Endothelial cell (in vitro differentiated cells): Measurements from ENCODE around the gene GRIK3. TPM values are rescaled to one million over a fixed set of nuclear protein-coding genes. Genes with fewer than 3 reads are reported as not detected.

Source experiments
- DNase-seq: peaks from one replicate; pipeline ENCODE4 v3.0.0; 2021; ENCODE audit warnings: low spot score
- H3K27ac Mint-ChIP-seq: one replicate; pipeline ENCODE4 v1.8.0; 2021; ENCODE audit warnings: mixed read lengths, inconsistent platforms; ENCODE audit not compliant: unreplicated experiment
- H3K27me3 Mint-ChIP-seq: one replicate; pipeline ENCODE4 v1.8.0; 2021; ENCODE audit warnings: mild to moderate bottlenecking, moderate library complexity, mixed read lengths, inconsistent platforms; ENCODE audit not compliant: unreplicated experiment
- H3K36me3 Mint-ChIP-seq: one replicate; pipeline ENCODE4 v1.8.0; 2021; ENCODE audit warnings: mild to moderate bottlenecking, low read depth, mixed read lengths, inconsistent platforms; ENCODE audit not compliant: unreplicated experiment
- H3K4me1 Mint-ChIP-seq: one replicate; pipeline ENCODE4 v1.8.0; 2021; ENCODE audit warnings: mild to moderate bottlenecking, mixed read lengths, inconsistent platforms; ENCODE audit not compliant: unreplicated experiment
- H3K4me3 Mint-ChIP-seq: one replicate; pipeline ENCODE4 v1.8.0; 2021; ENCODE audit warnings: mild to moderate bottlenecking, mixed read lengths, inconsistent platforms; ENCODE audit not compliant: unreplicated experiment
- H3K9me3 Mint-ChIP-seq: one replicate; pipeline ENCODE4 v1.8.0; 2021; ENCODE audit warnings: mixed read lengths, inconsistent platforms; ENCODE audit not compliant: unreplicated experiment
- total RNA-seq: library from RNA; stranded (reverse); fragmentation: NEBNext Ultra II Directional; extraction: Animal tissue kit (Norgen Biotek cat#: 25700); gene quantifications from one replicate; pipeline ENCODE4 v1.2.1, GENCODE V29; 2021; ENCODE audit not compliant: unreplicated experiment
- TF ChIP-seq, protein P1 (sequence below): fragments of 200-600 bp; sonication (generic); IDR thresholded peaks from one replicate; pipeline ENCODE4 v1.5.0; 2021; ENCODE audit warnings: antibody characterized with exemption; ENCODE audit not compliant: unreplicated experiment

Gene GRIK3
- total RNA-seq, 1 donor from 2014 or later: 0.05 TPM

DNA sequence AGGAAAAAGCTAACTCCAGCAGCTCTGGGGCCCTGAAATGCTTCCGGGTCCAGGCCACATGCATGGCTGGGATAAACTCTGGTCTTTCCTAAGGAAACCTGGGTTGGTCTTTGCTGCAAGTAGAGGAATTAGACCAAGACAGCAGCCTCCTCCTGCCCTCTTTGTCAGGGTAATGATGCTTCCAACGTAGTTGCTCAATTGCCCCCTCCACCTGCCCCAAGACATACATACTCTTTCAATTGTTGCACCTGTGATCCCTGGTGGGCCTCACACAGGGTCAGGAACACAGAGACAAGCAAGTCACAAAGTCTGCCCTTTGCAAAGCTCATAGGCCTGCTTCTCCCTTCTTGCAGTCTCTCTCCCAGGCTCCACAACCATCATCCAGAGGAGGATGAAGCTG is 41.9 kb upstream of the GRIK3 start:
- no peak overlapping the region for H3K27ac Mint-ChIP-seq
- no peaks in the 10 kb centered on the region for H3K36me3 Mint-ChIP-seq

DNA sequence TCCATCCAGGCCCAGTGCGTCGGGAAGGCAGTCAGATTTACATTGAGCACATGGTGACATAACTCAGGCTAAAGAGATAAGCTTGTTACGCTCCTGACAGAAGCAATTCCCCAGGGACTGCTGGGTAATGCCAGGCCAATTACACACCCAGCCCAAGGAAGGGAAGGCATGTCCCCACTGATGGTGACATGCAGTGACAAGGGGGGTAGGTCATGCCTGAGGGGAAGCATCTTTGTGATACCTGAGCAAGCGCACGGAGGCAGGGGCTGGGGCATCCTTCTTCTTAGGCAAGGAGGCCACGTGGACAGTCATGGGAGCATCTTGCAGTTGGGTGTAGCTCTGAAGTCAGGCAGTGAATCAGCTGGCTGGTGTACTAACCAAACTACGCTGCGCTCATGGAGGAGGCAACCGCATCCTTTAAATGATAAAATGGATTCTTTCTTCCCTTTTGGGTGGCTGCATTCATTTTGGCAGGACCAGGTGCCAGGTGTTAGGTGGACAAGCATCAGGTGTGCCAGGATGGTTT is 39.6 kb upstream of the GRIK3 start:
- H3K27ac Mint-ChIP-seq: no peak overlapping the region
- no peak overlapping the region for H3K4me3 Mint-ChIP-seq
- peaks cover 7% of the 10 kb centered on the region for H3K27me3 Mint-ChIP-seq
- H3K4me1 Mint-ChIP-seq: no peaks in the 10 kb centered on the region
- DNase-seq: no peak
- TF ChIP-seq, protein P1, sequence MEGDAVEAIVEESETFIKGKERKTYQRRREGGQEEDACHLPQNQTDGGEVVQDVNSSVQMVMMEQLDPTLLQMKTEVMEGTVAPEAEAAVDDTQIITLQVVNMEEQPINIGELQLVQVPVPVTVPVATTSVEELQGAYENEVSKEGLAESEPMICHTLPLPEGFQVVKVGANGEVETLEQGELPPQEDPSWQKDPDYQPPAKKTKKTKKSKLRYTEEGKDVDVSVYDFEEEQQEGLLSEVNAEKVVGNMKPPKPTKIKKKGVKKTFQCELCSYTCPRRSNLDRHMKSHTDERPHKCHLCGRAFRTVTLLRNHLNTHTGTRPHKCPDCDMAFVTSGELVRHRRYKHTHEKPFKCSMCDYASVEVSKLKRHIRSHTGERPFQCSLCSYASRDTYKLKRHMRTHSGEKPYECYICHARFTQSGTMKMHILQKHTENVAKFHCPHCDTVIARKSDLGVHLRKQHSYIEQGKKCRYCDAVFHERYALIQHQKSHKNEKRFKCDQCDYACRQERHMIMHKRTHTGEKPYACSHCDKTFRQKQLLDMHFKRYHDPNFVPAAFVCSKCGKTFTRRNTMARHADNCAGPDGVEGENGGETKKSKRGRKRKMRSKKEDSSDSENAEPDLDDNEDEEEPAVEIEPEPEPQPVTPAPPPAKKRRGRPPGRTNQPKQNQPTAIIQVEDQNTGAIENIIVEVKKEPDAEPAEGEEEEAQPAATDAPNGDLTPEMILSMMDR: no peak
- H3K36me3 Mint-ChIP-seq: no peaks in the 10 kb centered on the region
- H3K9me3 Mint-ChIP-seq: no peaks in the 10 kb centered on the region

More for the DNA sequence above, 41.9 kb upstream of the GRIK3 start:
- Mint-ChIP-seq H3K9me3 (no peaks in the 10 kb centered on the region), H3K4me1 (no peaks in the 10 kb centered on the region), H3K4me3 (no peak overlapping the region), H3K27me3 (peaks cover 7% of the 10 kb centered on the region)
- TF ChIP-seq, protein P1: no peak
- no peak for DNase-seq

DNA sequence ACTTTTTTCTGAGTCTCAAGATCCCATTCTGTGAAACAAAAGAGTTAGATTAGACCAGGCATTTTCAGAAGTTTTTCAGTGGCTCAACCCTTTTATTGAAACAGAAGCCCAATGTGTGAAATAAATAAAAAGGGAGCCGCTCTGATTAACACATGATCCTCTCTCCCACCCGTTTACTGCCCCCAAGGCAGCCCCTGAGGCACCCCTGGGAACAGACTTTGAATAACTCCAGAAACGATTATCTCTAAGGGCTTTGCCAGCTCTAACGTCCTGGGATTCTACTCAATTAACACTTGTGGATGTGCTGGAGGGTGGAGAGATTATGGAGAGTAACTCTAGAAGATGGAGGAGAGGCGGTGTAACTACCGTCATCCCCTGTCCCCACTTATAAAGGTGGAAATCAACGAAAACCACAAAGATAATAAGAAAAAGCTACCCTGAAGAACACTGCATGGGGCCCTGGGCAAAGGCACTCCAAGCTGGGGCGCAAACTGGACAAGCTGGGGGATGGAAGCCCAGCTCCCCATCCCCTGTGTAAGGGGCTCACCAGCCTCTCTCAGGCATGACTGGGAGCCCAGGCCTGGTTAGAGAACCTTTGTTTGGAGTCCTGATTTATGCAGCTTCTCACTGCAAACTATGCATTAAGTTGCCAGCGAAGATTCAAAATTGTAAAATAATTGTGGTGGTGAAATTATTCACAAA is 39.0 kb upstream of the GRIK3 start:
- H3K36me3 Mint-ChIP-seq: no peaks in the 10 kb centered on the region
- peaks cover 7% of the 10 kb centered on the region for H3K27me3 Mint-ChIP-seq
- TF ChIP-seq, protein P1: no peak
- H3K27ac Mint-ChIP-seq: no peak overlapping the region
- no peaks in the 10 kb centered on the region for H3K9me3 Mint-ChIP-seq
- DNase-seq: no peak
- no peak overlapping the region for H3K4me3 Mint-ChIP-seq
- H3K4me1 Mint-ChIP-seq: no peaks in the 10 kb centered on the region

DNA sequence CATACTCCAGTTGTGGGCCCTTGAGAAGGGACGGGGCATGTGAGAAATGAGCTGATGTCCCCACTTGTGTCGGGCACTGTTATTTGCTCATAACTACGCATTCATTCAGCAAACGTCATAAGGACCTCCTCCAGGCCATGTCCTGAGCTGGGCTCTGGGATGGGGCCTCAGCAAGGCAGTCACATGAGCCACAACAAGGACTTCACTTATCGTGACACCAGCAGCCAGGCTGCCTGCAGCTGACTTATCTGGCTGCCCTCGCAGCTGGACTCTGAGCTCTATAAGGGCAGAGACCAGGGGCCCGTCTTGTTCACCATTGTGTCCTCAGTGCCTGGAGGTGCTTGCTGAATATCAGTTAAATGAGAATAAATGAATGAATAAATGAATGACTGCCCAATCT is 37.5 kb upstream of the GRIK3 start:
- Mint-ChIP-seq H3K9me3 (no peaks in the 10 kb centered on the region), H3K4me1 (peaks cover 10% of the 10 kb centered on the region), H3K27ac (no peak overlapping the region), H3K36me3 (no peaks in the 10 kb centered on the region), H3K4me3 (no peak overlapping the region), H3K27me3 (peaks cover 4% of the 10 kb centered on the region)
- no peak for DNase-seq
- TF ChIP-seq, protein P1: no peak

DNA sequence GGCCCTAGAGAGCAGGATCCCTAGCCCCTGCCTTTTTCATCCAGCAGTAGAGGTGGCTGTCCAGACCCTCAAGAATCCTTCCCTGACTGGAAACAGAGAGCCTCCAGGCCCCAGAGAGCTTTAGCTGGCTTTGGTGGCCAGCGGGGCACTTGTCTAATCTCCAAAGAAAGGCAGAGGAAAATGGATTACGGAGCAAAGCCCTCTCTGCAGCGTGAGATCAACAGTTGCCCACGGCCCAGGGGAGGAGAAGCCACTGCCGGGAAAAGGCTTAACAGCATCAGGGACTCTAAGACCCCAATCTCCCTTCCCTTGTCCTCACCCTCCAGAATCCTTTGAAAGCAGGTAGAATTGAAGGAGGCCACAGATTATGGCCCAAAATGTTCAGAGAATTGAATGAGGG is 35.8 kb upstream of the GRIK3 start:
- peaks cover 23% of the 10 kb centered on the region for H3K4me1 Mint-ChIP-seq
- no peak overlapping the region for H3K4me3 Mint-ChIP-seq
- H3K27me3 Mint-ChIP-seq: peaks cover 4% of the 10 kb centered on the region

More for the DNA sequence above, 35.8 kb upstream of the GRIK3 start:
- no peak for DNase-seq
- Mint-ChIP-seq H3K36me3 (no peaks in the 10 kb centered on the region), H3K27ac (no peak overlapping the region), H3K9me3 (no peaks in the 10 kb centered on the region)
- TF ChIP-seq, protein P1: no peak
